HG03175 (cell line): ENCODE results near the gene CBX4.

Source experiments
- ATAC-seq: cut with Tn5 transposase; IDR thresholded peaks from one replicate; pipeline ENCODE4 v1.9.1; 2021; ENCODE audit warnings: mild to moderate bottlenecking, moderate library complexity; ENCODE audit not compliant: unreplicated experiment

Gene CBX4

GRCh38 chr17:79791735-79792161 is 47.5 kb downstream of the CBX4 start:
- ATAC-seq: no peak

- ATAC-seq: no peak
These were observed 48.2 kb downstream of the CBX4 start for GRCh38 chr17:79790805-79791734.

DNA sequence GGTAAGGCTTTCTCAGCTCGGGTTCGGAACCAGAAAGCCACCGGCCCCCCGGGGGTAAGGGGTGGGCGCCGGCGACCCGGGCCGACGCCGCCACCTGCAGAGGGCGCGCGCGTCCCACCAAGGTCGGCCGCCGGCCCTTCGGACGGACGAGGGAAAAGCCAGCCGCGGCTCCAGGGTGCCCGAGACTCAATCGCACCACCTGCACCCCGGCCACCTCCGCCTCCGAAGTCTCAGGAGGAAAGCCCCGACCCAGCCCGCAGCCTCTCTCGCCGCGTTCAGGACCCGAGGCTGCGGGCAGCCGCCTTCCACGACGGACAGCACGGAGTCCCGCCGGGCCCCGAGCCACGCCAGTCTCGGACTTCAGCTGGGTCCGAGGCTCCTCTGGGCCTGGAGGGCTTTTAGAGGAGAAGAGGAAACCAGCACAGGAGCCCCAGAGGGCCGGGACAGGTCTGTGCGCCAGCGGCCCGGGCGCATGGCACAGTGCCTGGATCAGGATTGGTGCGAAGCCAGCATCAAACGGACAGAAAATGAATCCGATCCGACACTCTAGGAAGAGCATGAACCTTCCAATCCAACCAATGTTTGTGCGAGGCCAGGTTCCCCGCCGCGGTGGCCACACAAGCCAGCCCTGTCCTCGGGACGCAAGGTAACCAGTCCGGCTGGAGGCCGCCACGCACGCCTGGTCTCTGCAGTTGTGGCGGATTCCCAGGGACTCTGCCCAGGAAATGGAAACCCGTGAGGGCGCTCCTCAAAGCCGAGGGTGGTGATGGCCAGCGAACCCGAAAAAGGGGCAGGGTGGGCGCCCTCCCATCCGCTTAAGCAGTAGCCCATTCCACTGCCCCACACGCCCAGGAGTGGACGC is 49.1 kb downstream of the CBX4 start:
- ATAC-seq: no peak

DNA sequence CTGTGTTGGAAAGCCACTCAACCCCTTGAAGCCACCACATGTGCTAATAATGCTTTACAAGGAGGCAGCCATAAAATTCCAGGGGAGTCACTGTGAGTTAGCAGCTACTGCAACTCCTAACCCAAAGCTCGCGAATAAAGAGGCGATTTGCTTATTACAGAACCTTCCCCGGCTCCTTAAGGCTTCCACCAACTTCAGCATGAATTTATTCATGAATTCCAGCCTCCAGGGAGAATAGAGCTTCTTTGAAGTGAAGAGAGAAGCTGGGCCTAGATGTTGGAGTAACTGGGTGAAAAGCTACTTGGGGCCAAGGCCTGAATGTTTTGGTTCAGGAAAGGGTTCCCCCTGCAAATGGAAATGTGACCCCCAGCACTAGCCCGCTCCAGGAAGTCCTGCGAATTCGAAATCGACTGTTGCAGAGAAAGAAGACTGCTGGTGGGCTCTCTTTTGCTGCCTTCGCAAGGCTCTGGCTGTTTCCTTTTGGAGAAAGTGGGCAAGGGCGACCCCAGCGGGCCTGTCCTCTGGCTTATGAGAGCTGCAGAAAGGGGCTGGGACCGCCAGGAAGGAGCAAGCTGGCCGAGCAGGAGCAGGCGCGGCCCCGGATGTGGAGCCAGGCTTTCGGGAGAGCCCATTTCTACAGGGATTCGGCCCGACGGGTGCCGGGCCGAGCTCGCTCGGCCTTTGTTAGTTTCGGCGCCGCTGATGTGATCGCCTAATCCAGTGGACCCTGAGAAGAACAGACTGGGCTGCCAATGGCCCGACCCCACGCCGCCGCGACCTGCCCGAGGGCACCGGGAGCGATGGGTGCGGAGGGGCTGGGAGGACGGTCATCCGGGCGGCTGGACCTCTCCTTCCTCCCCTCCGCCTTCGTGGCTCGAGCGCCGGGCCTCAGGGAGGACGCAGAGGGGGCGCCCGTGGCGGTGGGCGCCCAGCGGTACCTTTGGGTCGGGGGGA is 50.0 kb downstream of the CBX4 start:
- no peak for ATAC-seq

DNA sequence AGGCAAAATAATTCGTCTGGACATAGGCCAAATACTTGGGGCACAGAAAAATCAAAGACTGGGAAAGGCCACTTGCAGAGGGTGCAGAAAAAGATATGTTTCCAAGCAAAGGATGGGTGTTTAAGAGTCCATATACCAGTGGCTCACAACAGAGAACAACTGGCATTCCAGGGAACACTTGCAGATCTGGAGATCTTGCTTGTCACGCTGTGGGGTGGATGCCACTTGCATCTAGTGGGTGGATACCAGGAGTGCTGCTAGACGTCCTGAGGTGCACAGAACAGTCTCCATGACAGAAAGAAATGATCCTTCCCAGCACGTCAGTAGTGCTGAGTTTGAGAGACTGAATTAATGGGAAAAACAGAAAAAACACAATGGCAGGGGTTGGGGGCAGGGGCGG is 50.8 kb downstream of the CBX4 start:
- no peak for ATAC-seq

- no peak for ATAC-seq
These were observed 52.2 kb downstream of the CBX4 start for GRCh38 chr17:79786930-79787643.

DNA sequence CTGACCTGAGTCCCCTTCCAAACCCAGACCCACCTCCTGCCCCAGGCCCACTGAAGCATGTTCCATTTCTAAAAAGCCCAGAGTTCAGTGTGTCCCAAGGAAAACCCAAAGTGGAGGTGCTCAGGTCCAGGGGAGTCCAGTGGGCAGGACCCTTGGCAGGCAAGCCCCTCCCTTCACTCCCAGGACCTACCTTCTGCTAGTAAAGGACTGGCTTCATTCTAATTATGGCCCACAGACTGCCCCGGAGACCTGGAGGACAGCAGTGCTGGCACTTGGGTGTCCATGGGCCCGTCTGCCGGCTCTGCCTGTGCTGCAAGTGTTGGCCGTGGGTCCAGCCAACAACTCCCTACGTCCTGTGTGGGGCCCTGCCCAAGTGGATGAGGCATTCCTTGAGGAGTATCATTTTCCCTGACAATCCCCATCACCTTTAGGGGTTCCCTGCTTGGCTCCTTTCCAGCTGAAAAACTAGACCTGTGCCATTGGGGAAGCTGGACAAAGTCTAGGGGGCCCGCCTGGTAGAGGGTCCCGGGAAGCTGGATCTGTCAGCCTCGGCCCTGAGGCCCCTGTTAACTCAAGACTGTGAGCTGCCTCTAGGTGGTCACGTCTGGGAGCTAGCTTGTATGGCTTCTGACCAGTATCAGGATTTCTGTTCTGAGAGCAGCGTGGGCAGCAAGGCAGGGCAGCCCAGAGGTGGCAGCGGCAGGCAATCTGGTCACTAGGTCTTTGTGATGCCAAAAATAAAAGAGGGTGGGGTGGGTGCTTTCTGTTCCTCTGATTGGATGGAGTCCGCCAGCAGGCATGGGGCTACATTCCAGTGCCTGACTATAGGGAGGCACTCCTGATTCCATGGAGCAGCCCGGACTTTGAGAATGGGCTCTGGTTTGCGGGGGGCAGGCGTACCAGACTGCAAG is 53.1 kb downstream of the CBX4 start:
- no peak for ATAC-seq

- ATAC-seq: no peak
These were observed 54.0 kb downstream of the CBX4 start for GRCh38 chr17:79785017-79785899.

GRCh38 chr17:79784353-79785016 is 54.8 kb downstream of the CBX4 start:
- no peak for ATAC-seq

DNA sequence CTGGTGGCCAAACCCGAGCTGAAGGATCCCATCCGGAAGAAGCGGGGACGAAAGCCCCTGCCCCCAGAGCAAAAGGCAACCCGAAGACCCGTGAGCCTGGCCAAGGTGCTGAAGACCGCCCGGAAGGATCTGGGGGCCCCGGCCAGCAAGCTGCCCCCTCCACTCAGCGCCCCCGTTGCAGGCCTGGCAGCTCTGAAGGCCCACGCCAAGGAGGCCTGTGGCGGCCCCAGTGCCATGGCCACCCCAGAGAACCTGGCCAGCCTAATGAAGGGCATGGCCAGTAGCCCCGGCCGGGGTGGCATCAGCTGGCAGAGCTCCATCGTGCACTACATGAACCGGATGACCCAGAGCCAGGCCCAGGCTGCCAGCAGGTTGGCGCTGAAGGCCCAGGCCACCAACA is 55.3 kb downstream of the CBX4 start:
- ATAC-seq: no peak
